IPS-18c (cell line): ENCODE results near the gene FSTL5.

Experiments used
- H3K4me3 ChIP-seq: 2 replicates; pipeline ENCODE4 v1.7.0; 2013; ENCODE audit warnings: low read depth, mild to moderate bottlenecking, low read length, moderate library complexity; ENCODE audit not compliant: insufficient read depth
- H3K9me3 ChIP-seq: one replicate; pipeline ENCODE4 v1.6.1; 2013; ENCODE audit warnings: mild to moderate bottlenecking, low read length, moderate library complexity; ENCODE audit not compliant: control insufficient read depth, insufficient read depth

FSTL5 gene

DNA sequence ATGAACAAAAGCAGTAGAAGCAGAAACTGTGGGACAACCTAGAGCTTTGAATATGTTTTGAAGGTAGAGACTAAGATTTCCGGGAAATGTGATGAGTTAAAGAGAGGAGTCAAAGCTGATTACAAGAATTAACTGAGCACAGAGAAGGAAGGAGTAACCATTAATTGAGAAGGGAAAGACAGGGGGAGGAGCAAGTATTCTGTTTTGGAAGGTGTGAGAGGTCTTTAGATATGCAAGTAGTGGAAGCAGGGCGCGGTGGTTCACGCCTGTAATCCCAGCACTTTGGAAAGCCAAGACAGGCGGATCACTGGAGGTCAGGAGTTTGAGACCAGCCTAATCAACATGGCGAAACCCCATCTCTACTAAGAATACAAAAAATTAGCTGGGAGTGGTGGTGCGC is 171.5 kb downstream of the FSTL5 start:
- H3K9me3 ChIP-seq: no peaks in the 10 kb centered on the region

DNA sequence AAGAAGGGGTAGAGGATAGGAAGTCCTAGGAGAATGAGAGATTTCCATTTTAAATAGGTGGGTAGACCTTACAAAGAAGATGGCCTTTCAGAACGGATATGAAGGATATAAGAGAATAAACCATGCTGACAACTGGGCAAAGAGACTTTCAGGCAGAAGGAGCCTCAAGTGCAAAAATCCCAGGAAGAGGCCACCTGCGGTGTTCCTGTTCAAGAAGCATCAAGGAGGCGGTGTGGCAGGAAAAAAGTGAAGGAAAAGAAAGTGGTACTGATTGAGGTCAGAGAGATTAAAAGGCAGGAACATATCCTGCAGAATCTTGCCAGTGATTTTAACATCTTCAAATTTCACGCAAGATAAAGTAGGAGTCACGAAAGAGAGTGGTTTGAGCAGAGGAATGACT is 172.0 kb downstream of the FSTL5 start:
- H3K9me3 ChIP-seq: no peaks in the 10 kb centered on the region

More for the DNA sequence above, 171.5 kb downstream of the FSTL5 start:
- H3K4me3 ChIP-seq: no peak overlapping the region

DNA sequence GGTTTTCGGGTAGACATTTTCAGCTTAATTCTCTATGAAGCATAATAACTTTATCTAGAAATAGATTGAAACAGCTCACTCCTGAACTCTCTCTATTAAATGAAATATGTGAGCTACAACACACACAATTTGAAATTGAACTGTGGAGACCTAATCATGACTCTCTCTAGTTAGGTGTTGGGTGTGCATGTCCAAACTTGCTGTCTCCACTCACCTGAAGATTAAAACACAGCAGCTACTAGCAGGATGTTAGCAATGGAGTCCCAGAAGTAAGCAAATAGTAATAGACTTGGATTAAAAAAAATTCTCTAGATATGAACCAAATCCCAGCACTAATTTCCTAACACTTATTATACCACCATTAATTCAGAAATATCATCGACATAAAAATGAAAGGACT is 173.1 kb downstream of the FSTL5 start:
- H3K9me3 ChIP-seq: no peaks in the 10 kb centered on the region
- no peak overlapping the region for H3K4me3 ChIP-seq

More for the DNA sequence above, 172.0 kb downstream of the FSTL5 start:
- no peak overlapping the region; the same call in 1 of the 2 replicates for H3K4me3 ChIP-seq

DNA sequence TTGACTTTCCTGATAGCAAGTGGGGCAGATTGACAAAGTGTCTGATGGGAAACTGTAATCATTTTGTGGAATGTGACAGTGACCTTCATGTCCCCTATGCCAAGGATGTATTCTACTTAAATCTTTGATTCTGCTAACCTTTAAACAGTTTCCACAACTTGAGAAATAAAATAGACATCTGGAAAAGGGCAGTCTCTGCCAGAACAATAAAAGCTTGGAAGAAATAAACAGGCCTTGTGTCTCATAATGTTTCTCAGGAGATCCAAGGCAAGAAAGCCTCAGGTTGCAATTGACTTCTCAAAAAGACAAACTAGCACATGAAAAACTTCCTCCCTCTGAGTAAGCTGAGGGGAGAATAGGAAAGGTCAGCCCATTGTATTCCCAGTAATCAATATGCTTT is 174.9 kb downstream of the FSTL5 start:
- no peak overlapping the region for H3K4me3 ChIP-seq

DNA sequence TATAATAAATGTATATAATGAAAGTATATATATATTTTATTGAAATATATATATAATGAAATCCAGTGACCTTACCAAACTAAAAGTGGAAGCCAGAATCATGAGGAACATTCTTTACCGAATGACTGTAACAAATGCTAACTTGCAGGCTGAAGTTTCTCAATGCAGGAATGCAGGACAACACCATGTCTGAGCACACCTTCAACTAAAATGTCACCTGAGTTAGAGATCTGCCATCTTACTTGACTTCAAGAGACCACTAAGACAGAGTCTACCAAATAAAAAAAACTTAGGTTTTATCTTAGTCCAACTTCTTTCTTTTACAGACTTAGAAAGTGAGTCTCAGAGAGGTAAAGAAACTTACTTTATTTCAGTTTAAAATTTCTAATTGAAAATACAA is 176.2 kb downstream of the FSTL5 start:
- H3K4me3 ChIP-seq: no peak overlapping the region
- no peaks in the 10 kb centered on the region for H3K9me3 ChIP-seq

More for the DNA sequence above, 174.9 kb downstream of the FSTL5 start:
- H3K9me3 ChIP-seq: no peaks in the 10 kb centered on the region

DNA sequence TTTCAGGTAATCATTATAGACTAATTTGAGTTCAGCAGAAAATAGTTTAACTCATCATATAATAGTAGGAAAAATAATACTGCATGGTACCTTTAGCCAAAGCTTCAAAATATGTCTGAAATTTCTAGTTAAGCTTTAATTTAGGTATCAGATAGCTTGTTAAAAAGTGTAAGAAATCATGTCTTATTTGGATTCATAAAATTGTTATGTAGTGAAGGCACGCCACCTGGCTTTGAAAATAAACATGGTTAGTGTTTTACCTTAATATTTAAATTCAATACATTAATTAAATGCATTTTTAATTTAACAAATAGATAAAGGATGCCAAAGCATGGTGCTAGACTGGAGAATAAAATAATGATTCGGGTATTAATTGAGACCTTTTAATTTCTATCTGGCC is 211.4 kb downstream of the FSTL5 start:
- Histone ChIP-seq H3K4me3 (no peak overlapping the region), H3K9me3 (no peaks in the 10 kb centered on the region)

DNA sequence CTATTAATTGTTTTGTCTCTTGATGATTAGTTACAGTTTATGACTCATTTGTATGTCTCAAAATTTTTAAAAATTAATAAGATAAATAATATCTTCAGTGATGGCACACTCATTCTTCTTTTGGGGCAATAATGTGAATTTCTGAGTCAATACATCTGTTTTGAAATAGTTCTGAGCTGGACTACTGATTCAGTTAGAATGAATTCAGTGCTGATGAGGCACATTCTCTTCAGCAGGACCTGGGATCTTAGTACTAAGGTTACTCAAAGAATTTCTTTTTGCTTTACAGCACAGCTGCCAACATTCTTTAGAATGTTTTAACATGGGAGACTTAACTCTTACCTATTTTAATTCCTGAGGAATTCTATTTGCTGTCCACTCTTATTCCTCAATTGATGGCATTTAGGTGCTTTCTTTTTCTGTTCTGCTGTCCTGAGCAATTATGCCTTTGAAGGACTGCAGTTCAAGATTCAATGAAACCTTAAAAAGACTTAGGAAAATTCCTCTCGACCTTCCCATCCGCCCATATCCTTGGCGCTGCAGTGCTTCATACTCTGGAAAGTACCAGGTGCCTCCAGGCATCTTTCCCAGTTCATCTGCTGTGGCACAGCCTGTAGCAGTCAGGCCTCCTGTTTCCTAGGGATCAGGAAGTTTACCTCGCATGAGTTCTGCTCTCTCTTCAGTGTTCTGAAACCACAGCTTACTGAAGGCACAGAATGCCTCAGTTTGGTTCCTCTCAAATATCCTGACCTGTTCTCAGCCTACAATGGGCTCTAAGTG is 213.7 kb downstream of the FSTL5 start:
- H3K4me3 ChIP-seq: no peak overlapping the region
- H3K9me3 ChIP-seq: no peaks in the 10 kb centered on the region

DNA sequence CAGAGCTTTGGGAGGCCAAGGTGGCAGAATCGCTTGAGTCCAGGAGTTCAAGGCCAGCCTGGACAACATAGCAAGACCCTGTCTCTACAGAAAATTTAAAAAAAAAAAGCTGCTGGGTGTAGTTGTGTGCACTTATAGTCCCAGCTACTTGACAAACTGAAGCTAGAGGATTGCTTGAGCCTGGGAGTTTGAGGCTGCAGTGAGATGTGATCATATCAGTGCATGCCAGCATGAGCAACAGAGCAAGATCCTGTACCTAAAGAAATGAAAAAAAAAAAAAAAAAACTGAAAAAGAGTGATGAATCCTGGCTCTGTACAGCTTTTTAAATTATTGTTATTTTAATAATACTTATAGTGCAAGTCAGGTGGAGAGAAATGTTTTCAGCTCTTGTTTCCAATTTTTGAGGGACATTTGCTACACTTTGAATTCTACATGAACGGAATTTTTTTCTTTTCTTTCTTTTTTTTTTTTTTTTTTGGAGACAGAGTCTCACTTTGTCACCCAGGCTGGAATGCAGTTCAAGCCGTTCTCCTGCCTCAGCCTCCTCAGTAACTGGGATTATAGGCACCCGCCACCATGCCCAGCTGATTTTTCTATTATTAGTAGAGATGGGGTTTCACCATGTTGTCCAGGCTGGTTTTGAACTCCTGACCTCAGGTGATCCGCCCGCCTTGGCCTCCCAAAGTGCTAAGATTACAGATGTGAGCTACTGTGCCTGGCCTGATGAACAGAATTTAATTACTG is 215.6 kb downstream of the FSTL5 start:
- no peak overlapping the region for H3K4me3 ChIP-seq
- H3K9me3 ChIP-seq: no peaks in the 10 kb centered on the region

DNA sequence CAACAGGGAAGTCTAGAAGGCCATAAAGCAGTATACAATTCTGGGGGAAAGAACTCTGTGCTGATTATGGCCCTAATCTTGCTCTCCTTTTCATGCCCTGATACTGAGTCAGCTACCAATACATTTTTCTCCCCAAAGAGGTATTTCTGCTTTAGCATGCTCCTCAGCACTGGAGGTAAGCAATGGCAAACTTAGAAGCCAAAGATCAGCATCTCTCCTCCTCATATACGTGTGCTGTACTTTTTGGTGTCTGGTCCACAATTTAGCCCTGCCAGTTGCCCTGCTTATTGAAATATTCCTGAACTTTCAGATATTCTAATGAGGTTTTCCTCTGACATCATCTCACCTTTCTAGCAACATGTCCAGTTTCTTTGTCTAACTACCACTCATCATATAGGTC is 226.2 kb downstream of the FSTL5 start:
- no peak overlapping the region for H3K4me3 ChIP-seq
- no peaks in the 10 kb centered on the region for H3K9me3 ChIP-seq

DNA sequence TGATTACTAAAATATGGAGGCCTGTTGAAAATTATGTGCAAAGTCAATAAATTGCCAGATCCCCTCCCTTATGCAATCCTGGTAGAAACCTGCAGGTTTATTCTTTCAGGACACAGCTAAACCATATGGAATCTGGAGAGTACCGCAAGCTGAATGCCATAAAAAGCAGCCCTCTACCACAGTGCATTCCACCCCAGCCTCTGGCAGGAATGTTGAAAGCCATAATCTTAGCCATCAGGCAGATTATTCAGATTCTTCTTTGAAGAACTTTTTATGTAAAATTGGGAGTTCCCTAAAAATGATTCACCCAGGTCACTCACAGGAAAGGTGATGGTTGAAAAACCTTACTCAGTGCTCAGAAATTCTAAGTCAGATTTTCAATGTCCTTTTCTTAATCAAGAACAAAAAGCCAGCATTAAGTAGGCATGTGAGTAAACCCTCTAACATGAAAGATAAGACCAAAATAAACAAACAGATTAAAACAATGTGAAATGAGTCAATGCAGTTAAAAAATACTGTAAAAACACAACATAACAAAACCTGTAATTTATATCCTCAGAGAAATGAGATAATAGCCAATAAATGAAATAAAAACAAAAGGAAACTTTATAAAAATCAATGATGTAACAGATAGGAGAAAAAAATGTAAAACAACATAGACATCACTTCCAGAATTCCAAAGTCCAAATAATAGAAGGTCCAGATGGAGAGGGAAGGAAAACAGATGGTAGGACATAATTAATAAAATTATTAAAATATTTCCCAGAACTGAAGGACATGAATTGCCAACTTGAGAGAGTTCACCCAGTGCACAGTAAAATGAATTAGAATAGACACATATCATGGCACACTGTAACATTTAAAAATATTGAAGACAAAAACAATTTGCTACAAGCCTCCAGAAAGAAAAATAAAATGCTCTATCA is 226.9 kb downstream of the FSTL5 start:
- Histone ChIP-seq H3K9me3 (no peaks in the 10 kb centered on the region), H3K4me3 (no peak overlapping the region)

DNA sequence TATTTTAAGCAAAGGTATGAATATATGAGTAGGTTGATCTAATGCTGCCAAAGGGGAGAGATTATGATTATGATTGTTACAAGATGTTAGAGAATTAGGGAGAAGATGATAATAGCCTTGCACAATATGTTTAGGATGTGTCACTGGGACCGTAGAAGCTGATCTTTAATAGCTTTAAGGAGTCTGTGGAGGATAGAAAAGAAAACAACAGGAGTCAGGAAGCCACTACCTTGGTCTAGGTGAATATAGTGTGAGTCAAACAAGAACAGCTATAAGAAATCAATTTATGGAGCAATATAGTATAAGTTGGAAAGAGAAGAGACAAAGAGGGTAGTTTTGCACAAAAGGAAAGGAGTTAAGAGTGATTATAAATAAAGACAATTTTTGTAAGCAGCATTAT is 232.7 kb downstream of the FSTL5 start:
- H3K4me3 ChIP-seq: no peak overlapping the region
- H3K9me3 ChIP-seq: no peaks in the 10 kb centered on the region

DNA sequence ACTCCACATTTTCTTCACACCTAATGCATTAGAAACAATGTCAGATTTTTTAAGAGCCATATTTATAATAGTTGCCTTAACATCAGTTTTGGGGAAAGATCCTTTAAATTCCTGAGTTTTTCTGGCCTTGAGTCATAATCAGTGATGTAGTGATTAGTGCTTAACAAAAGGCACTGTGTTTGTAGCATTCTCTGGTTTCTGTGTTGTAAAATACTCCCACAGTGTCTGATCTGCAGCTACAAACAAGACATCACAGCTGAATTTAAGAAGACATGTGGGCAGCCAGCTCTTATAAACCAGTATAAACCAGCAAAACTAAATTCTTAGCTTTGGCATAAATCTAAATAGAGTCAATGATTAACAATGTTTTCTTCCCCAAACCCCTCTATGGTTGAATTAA is 233.8 kb downstream of the FSTL5 start:
- no peaks in the 10 kb centered on the region for H3K9me3 ChIP-seq
- H3K4me3 ChIP-seq: no peak overlapping the region

DNA sequence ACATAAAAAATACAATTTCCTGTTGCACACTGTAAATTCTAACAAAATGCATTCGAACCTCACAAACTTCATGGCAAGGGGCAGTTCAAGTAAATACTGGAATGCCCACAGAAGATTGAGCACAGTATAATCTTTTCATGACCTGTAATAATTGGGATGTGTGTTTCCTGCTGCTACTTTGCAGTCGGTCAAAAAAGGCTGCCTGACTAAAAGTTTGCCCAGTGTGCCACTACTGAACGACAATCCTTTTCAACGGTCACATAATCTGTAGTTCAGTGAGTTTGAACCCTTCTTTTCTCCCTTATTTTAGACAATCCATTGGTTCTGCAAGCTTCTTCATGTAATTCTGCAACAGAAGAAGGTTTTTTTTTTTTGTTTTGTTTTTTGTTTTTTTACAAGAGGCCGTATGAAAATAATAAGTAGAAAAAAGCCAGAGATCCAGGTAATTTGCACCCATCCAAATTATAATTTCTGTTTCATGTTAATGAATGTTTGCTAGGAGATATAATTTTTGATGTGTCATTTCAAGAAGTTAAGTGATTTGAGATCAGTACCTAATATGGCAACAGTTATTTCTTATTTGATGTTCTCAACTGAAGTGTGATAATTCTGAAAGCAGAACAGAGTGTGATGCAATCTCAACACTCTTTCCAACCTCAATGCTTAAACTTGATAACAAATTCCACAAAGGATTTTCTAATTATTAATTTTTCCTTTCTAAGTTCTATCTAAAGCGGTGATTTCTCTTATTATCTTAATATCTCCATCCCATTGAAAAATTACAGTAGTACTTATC is 237.6 kb downstream of the FSTL5 start:
- Histone ChIP-seq H3K4me3 (no peak overlapping the region), H3K9me3 (no peaks in the 10 kb centered on the region)

DNA sequence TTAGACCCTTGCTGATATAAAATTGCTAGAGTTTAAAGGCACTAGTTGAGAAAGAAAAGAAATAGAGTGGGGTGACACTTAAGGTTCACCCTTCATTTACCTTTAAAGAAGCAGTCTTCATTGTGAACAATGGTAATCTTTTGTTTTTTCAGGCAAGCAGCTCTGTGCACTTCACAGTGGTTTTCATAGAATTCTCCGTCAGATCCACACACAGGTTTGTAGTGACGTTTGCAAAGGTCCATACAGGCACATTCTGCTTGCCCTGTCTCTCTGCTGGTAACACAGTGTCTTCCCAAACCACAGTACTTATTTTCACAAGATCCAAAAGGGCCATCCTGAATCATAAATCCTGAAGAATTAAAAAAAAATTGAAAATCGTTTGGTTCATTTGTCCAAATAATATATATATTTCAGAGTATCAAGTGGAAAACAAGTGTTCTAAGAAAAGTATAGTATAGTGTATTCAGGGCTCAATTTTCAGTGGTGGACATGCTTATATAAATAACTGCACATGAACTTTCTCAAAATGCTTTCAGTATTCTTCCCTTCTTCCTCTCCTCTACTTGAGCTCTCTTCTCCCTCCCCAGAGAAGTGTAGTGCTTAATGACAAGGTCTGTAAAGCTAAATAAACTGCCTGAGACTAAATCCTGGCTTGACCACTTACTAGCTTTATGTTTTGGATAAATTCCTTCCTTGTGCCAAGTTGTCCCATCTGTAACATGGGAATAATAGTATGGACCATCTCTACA is 243.3 kb downstream of the FSTL5 start:
- Histone ChIP-seq H3K4me3 (no peak overlapping the region), H3K9me3 (no peaks in the 10 kb centered on the region)

DNA sequence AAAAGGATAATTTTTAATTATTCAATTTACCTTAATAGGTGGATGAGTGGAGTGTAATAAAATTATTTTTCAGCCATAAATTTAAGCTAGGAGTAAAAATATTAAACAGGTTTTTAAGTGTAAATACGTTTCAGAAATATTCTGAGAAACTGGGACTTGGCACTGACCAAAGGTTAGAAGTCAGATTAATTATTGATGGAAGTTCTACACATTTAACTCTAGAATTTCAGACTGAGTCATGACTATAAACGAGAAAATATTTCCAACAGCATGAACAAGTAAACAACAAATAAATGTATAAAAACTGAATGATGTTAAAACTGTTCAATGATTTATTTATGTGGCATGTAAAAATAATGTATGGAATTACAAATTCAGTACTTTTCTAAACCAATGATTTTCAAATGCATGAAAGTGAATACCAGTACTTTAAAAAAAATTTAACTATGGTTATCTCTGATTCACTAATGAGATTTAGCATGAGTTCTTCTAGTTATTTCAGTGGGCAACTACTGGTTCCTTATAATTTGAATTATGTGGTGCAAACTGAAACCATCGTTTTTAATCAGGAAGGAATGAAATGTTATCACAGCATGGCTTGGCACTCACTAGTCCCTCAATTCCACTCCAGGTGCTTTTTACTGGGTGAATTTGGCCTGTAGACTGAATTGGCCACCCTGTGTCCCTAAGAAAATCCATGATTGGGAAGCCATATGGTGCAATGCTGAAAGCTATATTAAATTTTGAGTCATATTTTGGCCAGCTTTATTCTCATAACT is 244.2 kb downstream of the FSTL5 start:
- H3K4me3 ChIP-seq: no peak overlapping the region
- no peaks in the 10 kb centered on the region for H3K9me3 ChIP-seq

DNA sequence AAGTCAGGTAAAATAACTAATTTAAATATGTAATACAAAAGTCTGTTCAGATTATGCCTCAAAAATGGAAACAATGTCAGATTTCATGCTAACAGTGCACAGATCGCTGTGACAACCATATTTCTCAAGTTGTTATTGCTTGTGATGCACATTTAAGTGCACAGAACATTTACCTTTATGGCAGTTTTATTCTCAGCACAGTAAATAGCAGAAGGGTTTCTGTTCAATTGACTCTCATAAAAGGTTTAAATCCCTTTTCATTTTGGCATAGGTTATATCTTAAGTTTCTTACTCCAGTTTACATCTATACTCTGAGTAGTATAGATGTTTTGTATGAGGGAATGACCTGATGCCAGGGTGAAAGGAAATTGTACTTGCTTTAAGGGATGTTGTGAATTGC is 247.8 kb downstream of the FSTL5 start:
- no peaks in the 10 kb centered on the region for H3K9me3 ChIP-seq

More for the DNA sequence above, 247.8 kb downstream of the FSTL5 start:
- H3K4me3 ChIP-seq: no peak overlapping the region
